Measurements from ENCODE around the gene TIFAB. TPM values are rescaled to one million over a fixed set of nuclear protein-coding genes. Genes with fewer than 3 reads are reported as not detected.
A peak's percentile ranks its signal among the peaks of the same experiment; 100 is the strongest.

Gene TIFAB
- total RNA-seq, 1 donor from 2014 or later, result not detected

GRCh38 chr5:135460246-135461033, 8.3 kb upstream of the TIFAB start:
- no peak overlapping the region for H3K27ac Mint-ChIP-seq (ENCODE audit: unreplicated experiment)
- no peaks in the 10 kb centered on the region for H3K36me3 Mint-ChIP-seq (ENCODE audit: low read depth, unreplicated experiment)
- no peak overlapping the region for H3K4me3 Mint-ChIP-seq (ENCODE audit: unreplicated experiment)
- H3K27me3 Mint-ChIP-seq (ENCODE audit: low read depth, unreplicated experiment), result peaks cover 79% of the 10 kb centered on the region
- no peaks in the 10 kb centered on the region for H3K79me2 ChIP-seq (ENCODE audit: insufficient read depth, low read length)
- no peak overlapping the region for H3K9ac ChIP-seq (ENCODE audit: low read length)
- no peak overlapping the region for H3K27ac ChIP-seq (ENCODE audit: low read depth, low read length)
- H3K9me3 ChIP-seq (ENCODE audit: insufficient read depth, low read depth, low read length), result no peaks in the 10 kb centered on the region
- no peaks in the 10 kb centered on the region for H4K20me1 ChIP-seq (ENCODE audit: insufficient read depth, low read length)
- no peak overlapping the region for H3K4me3 ChIP-seq (ENCODE audit: insufficient read depth, low read depth, low read length)
- peaks cover 21% of the 10 kb centered on the region for H3K4me1 ChIP-seq (ENCODE audit: insufficient read depth, low read length)
- peaks cover 39% of the 10 kb centered on the region for H3K27me3 ChIP-seq (ENCODE audit: insufficient read depth, low read length)
- H3K4me2 ChIP-seq (ENCODE audit: low read length), result no peak overlapping the region
- H2AFZ ChIP-seq (ENCODE audit: low read depth, low read length), result no peak overlapping the region
- no peaks in the 10 kb centered on the region for H3K9me3 Mint-ChIP-seq (ENCODE audit: unreplicated experiment)
- FAIRE-seq (no peak), DNase-seq (ENCODE audit: low read depth) (no peak)
- peaks cover 4% of the 10 kb centered on the region for H3K4me1 Mint-ChIP-seq (ENCODE audit: low read depth, unreplicated experiment)
- H3K36me3 ChIP-seq (ENCODE audit: insufficient read depth, low read length), result no peaks in the 10 kb centered on the region
- TF ChIP-seq CTCF (IDR thresholded peaks at IDR 0.05; ENCODE audit: insufficient read depth, low read depth, low read length) (no peak), EZH2 (IDR thresholded peaks at IDR 0.05; ENCODE audit: insufficient read depth, low read length) (no peak)

GRCh38 chr5:135458921-135459331, 6.8 kb upstream of the TIFAB start:
- no peaks in the 10 kb centered on the region for H3K9me3 Mint-ChIP-seq (ENCODE audit: unreplicated experiment)

More at GRCh38 chr5:135458921-135459331, 6.8 kb upstream of the TIFAB start:
- Histone ChIP-seq H2AFZ (ENCODE audit: low read depth, low read length) (no peak overlapping the region), H4K20me1 (ENCODE audit: insufficient read depth, low read length) (no peaks in the 10 kb centered on the region), H3K9ac (ENCODE audit: low read length) (no peak overlapping the region), H3K27ac (ENCODE audit: low read depth, low read length) (no peak overlapping the region), H3K79me2 (ENCODE audit: insufficient read depth, low read length) (no peaks in the 10 kb centered on the region), H3K9me3 (ENCODE audit: insufficient read depth, low read depth, low read length) (no peaks in the 10 kb centered on the region), H3K4me3 (ENCODE audit: insufficient read depth, low read depth, low read length) (no peak overlapping the region), H3K4me2 (ENCODE audit: low read length) (no peak overlapping the region), H3K4me1 (ENCODE audit: insufficient read depth, low read length) (peaks cover 21% of the 10 kb centered on the region), H3K27me3 (ENCODE audit: insufficient read depth, low read length) (peaks cover 25% of the 10 kb centered on the region), H3K36me3 (ENCODE audit: insufficient read depth, low read length) (no peaks in the 10 kb centered on the region)
- TF ChIP-seq CTCF (IDR thresholded peaks at IDR 0.05; ENCODE audit: insufficient read depth, low read depth, low read length) (no peak), EZH2 (IDR thresholded peaks at IDR 0.05; ENCODE audit: insufficient read depth, low read length) (no peak)
- peak; percentile 37 for DNase-seq (ENCODE audit: low read depth)
- peaks cover 4% of the 10 kb centered on the region for H3K4me1 Mint-ChIP-seq (ENCODE audit: low read depth, unreplicated experiment)
- H3K36me3 Mint-ChIP-seq (ENCODE audit: low read depth, unreplicated experiment), result no peaks in the 10 kb centered on the region
- no peak for FAIRE-seq
- H3K27ac Mint-ChIP-seq (ENCODE audit: unreplicated experiment), result no peak overlapping the region
- H3K27me3 Mint-ChIP-seq (ENCODE audit: low read depth, unreplicated experiment), result peaks cover 64% of the 10 kb centered on the region
- H3K4me3 Mint-ChIP-seq (ENCODE audit: unreplicated experiment), result no peak overlapping the region

Data from astrocyte (in vitro differentiated cells and primary cell).